ENCODE data around the gene PSD. TPM values are rescaled to one million over a fixed set of nuclear protein-coding genes. Genes with fewer than 3 reads are reported as not detected.

Gene PSD
- total and polyA plus RNA-seq, 11 donors: 0.14 to 1.7 (median 0.84) TPM

- H3K9me3 ChIP-seq: no peaks in the 10 kb centered on the region
- no peak for TF ChIP-seq POLR2A (IDR thresholded peaks at IDR 0.05)
- TF ChIP-seq CTCF (IDR thresholded peaks at IDR 0.05): no peak
- H3K4me3 ChIP-seq: no peak overlapping the region
- H3K27me3 ChIP-seq: peaks cover 28 to 95% (median 63%) of the 10 kb centered on the region in 9 donors
- WGBS, 4 donors: 69 to 74% (median 71%) methylated on average over 13 to 16 of the region's 16 CpGs
- intact Hi-C loops (cut with DNase I): loop anchor here in 1 of 10 donors (10.0 kb wide), 1 partner anchor 249 kb away; no protein-coding TSS in a partner anchor
- no peaks in the 10 kb centered on the region for H3K36me3 ChIP-seq
- DNase-seq (no peak), ATAC-seq (no peak)
- H3K4me1 ChIP-seq: peaks cover 0 to 27% (median 8%) of the 10 kb centered on the region in 12 donors
- H3K27ac ChIP-seq: no peak overlapping the region
These were observed 4.6 kb downstream of the PSD start for GRCh38 chr10:102413806-102414561.

DNA sequence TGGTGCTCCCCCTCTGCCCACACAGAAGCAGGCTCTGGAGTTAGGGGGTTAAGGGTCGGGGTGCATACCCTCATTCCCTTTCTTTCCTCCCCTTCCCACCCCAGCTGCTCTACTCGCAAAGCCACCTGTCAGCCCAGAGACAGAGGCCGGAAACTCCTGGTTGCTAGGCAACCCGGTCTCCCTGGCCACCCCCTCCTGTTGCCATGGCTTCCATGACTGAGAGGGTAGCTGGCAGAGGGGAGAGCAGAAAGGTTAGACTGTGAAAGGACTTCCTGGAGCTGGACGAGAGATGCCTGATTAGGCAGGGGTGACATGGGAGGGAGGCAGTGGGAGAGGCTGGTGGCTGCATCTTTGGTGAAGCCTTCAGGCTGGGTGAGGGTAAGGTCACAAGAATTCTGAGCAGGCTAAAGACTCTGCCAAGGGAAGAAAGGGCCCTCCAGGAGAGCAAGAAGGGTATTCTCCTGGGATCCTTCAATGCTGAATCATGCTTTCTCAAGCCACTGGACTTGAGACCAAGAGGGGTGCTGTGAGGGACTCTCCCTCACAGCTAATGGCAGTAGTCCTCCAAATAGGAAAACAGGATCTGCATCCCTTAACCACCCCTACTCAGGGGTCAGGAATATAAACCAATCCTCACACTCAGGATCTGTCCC lies 5.4 kb downstream of the PSD start:
- H3K27me3 ChIP-seq: peaks cover 28 to 94% (median 55%) of the 10 kb centered on the region in 9 donors
- H3K4me1 ChIP-seq: peaks cover 0 to 26% (median 9%) of the 10 kb centered on the region in 12 donors
- WGBS, 4 donors: 13 to 24% (median 15%) methylated on average over 5 of the region's 5 CpGs
- no peak for ATAC-seq
- no peak for DNase-seq
- no peak overlapping the region for H3K27ac ChIP-seq
- TF ChIP-seq CTCF (IDR thresholded peaks at IDR 0.05) (no peak), POLR2A (IDR thresholded peaks at IDR 0.05) (no peak)
- no peak overlapping the region for H3K4me3 ChIP-seq
- no peaks in the 10 kb centered on the region for H3K9me3 ChIP-seq
- no peaks in the 10 kb centered on the region for H3K36me3 ChIP-seq
- intact Hi-C loops (cut with DNase I): loop anchor here in 1 of 10 donors (10.0 kb wide), 1 partner anchor 248 kb away; no protein-coding TSS in a partner anchor

DNA sequence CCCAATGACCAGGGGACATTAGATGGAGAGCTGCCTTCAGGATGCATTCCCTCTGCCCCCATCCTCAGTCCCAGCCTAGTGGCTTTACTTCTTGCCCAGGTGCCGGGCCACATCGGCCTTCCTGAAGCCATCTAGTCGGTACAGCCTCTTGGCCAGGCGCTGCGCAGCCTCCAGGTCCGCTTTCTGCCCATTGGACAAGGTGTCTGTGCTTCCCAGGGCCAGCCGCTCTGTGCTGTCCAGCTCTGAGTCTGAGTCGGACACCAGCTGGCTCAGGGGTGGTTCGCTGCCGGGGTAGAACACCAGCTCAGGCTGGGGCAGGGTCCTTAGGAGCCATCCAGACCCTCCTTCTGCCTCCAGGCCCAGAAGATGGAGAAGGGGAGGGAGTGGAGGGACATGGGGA lies 6.3 kb downstream of the PSD start:
- WGBS, 4 donors: 85 to 100% (median 90%) methylated on average over 2 to 10 of the region's 10 CpGs
- no peak overlapping the region for H3K4me3 ChIP-seq
- DNase-seq (no peak), ATAC-seq (no peak)
- no peaks in the 10 kb centered on the region for H3K36me3 ChIP-seq
- H3K4me1 ChIP-seq: peaks cover 0 to 26% (median 9%) of the 10 kb centered on the region in 12 donors
- H3K27me3 ChIP-seq: peaks cover 28 to 95% (median 49%) of the 10 kb centered on the region in 9 donors
- H3K9me3 ChIP-seq: no peaks in the 10 kb centered on the region
- intact Hi-C loops (cut with DNase I): loop anchor here in 1 of 10 donors (10.0 kb wide), 1 partner anchor 247 kb away; no protein-coding TSS in a partner anchor
- TF ChIP-seq POLR2A (IDR thresholded peaks at IDR 0.05) (no peak), CTCF (IDR thresholded peaks at IDR 0.05) (no peak)
- no peak overlapping the region for H3K27ac ChIP-seq
